GM23248 (cell line): ENCODE data around the gene RNF180.

ENCODE experiments used
- EZH2 ChIP-seq: fragments of 200-600 bp; sonication (generic); IDR thresholded peaks from 2 replicates; pipeline ENCODE4 v1.6.1; 2018; ENCODE audit warnings: antibody characterized with exemption, mild to moderate bottlenecking; ENCODE audit not compliant: insufficient read depth, poor library complexity, severe bottlenecking
- EZH2phosphoT487 ChIP-seq: fragments of 200-600 bp; sonication (generic); IDR thresholded peaks from 2 replicates; pipeline ENCODE4 v1.6.1; 2018; ENCODE audit warnings: antibody characterized with exemption, moderate library complexity, mild to moderate bottlenecking, low read depth; ENCODE audit not compliant: insufficient read depth

- TF ChIP-seq EZH2 (no peak), EZH2phosphoT487 (no peak)
Observed at GRCh38 chr5:64183956-64184355, 18.3 kb downstream of the RNF180 start.
